GM18951 (cell line): Measurements from ENCODE around the gene LAMTOR1.

Source experiments
- POLR2A ChIP-seq: IDR thresholded peaks from 4 replicates; pipeline ENCODE4 v1.6.1; 2011; ENCODE audit warnings: mild to moderate bottlenecking; ENCODE audit not compliant: insufficient read length, insufficient read depth; ENCODE audit errors: extremely low read depth
- in situ Hi-C: fragments of 300-500 bp; cut with MboI; formaldehyde crosslinking; loops from one replicate; pipeline ENCODE4 v1.12.0; 2022; ENCODE audit warnings: low sequenced_read_pairs, mixed read lengths, inconsistent platforms; ENCODE audit not compliant: unreplicated experiment

LAMTOR1 gene

GRCh38 chr11:72081821-72082453 is 21.2 kb downstream of the LAMTOR1 start:
- in situ Hi-C loops: no loop called here

GRCh38 chr11:72081184-72081644 is 21.9 kb downstream of the LAMTOR1 start:
- in situ Hi-C loops: no loop called here
- no peak for TF ChIP-seq POLR2A

More at GRCh38 chr11:72081821-72082453, 21.2 kb downstream of the LAMTOR1 start:
- TF ChIP-seq POLR2A: no peak

GRCh38 chr11:72080326-72081183 is 22.5 kb downstream of the LAMTOR1 start, which contains the start of the genes LRRC51 and NUMA1:
LRRC51 (plus strand) TSS chr11:72080850; CDS start chr11:72089084, 8,234 bp downstream.
NUMA1 (minus strand) TSS chr11:72080542; CDS start chr11:72035943, 44,599 bp downstream.
- peak; percentile 84 for TF ChIP-seq POLR2A
- in situ Hi-C loops: no loop called here

- in situ Hi-C loops: no loop called here
- no peak for TF ChIP-seq POLR2A
These were observed 23.2 kb downstream of the LAMTOR1 start for GRCh38 chr11:72079819-72080325.

GRCh38 chr11:72078477-72078876 is 24.6 kb downstream of the LAMTOR1 start:
- in situ Hi-C loops: no loop called here
- no peak for TF ChIP-seq POLR2A

- in situ Hi-C loops: no loop called here
- no peak for TF ChIP-seq POLR2A
These were observed 27.3 kb downstream of the LAMTOR1 start for GRCh38 chr11:72075756-72076155.

- no peak for TF ChIP-seq POLR2A
- in situ Hi-C loops: no loop called here
These were observed 28.0 kb downstream of the LAMTOR1 start for GRCh38 chr11:72075109-72075508.

GRCh38 chr11:72072348-72072747 is 30.7 kb downstream of the LAMTOR1 start:
- no peak for TF ChIP-seq POLR2A
- in situ Hi-C loops: no loop called here

- in situ Hi-C loops: no loop called here
- no peak for TF ChIP-seq POLR2A
These were observed 32.6 kb downstream of the LAMTOR1 start for GRCh38 chr11:72070491-72070890.

GRCh38 chr11:72069787-72070251 is 33.3 kb downstream of the LAMTOR1 start:
- TF ChIP-seq POLR2A: peak; percentile 33
- in situ Hi-C loops: no loop called here

- TF ChIP-seq POLR2A: no peak
- in situ Hi-C loops: no loop called here
These were observed 33.9 kb downstream of the LAMTOR1 start for GRCh38 chr11:72069200-72069599.

- no peak for TF ChIP-seq POLR2A
- in situ Hi-C loops: no loop called here
These were observed 35.4 kb downstream of the LAMTOR1 start for GRCh38 chr11:72067676-72068075.

- in situ Hi-C loops: no loop called here
- TF ChIP-seq POLR2A: no peak
These were observed 35.8 kb downstream of the LAMTOR1 start for GRCh38 chr11:72067266-72067665.
